Anterior cingulate cortex (tissue), 58 donors: Measurements from ENCODE around the gene ANKDD1B.
"Not testable (repeated sequence)": the region's sequence is repeated elsewhere in the genome, so short reads cannot be mapped to it uniquely, and the experiment has no call there.

ENCODE experiments used
- DNase-seq, 58 donors: peaks; one replicate each; lab custom pipeline; 2025; lab: John Stamatoyannopoulos, UW

The ANKDD1B gene

GRCh38 chr5:75611311-75612225, at the start of gene ANKDD1B:
Gene ANKDD1B, plus strand, starts transcription at chr5:75611453. Its CDS starts 182 bp downstream, at chr5:75611635.
- peak in 4 of 58 donors; percentile 2 to 19 (median 6) for DNase-seq

- not testable (repeated sequence) for DNase-seq
These were observed 45.1 kb upstream of the ANKDD1B start for GRCh38 chr5:75565991-75566709.

GRCh38 chr5:75566710-75567309, 44.4 kb upstream of the ANKDD1B start:
- DNase-seq = no peak

GRCh38 chr5:75567710-75568109, 43.5 kb upstream of the ANKDD1B start:
- DNase-seq = no peak

- DNase-seq = no peak
These were observed 43.1 kb upstream of the ANKDD1B start for GRCh38 chr5:75568202-75568601.

GRCh38 chr5:75571547-75571946, 39.7 kb upstream of the ANKDD1B start:
- peak in 1 of 58 donors; percentile 4 for DNase-seq

GRCh38 chr5:75574791-75575190, 36.5 kb upstream of the ANKDD1B start:
- no peak for DNase-seq

- DNase-seq = not testable (repeated sequence)
These were observed 33.0 kb upstream of the ANKDD1B start for GRCh38 chr5:75578280-75578679.

- no peak for DNase-seq
These were observed 26.6 kb upstream of the ANKDD1B start for GRCh38 chr5:75584641-75585040.

- no peak for DNase-seq
These were observed 22.6 kb upstream of the ANKDD1B start for GRCh38 chr5:75588666-75589065.

- no peak for DNase-seq
These were observed 10.7 kb upstream of the ANKDD1B start for GRCh38 chr5:75600535-75600934.

GRCh38 chr5:75601567-75601966, 9.7 kb upstream of the ANKDD1B start:
- no peak for DNase-seq

- DNase-seq = no peak
These were observed 9.3 kb upstream of the ANKDD1B start for GRCh38 chr5:75601996-75602395.

- no peak for DNase-seq
These were observed 7.9 kb upstream of the ANKDD1B start for GRCh38 chr5:75603371-75603770.

- DNase-seq = no peak
These were observed 7.4 kb upstream of the ANKDD1B start for GRCh38 chr5:75603821-75604220.

- DNase-seq = not testable (repeated sequence)
These were observed 3.9 kb upstream of the ANKDD1B start for GRCh38 chr5:75607341-75607740.

GRCh38 chr5:75608870-75609269, 2.4 kb upstream of the ANKDD1B start:
- DNase-seq = no peak

GRCh38 chr5:75610201-75610600, 1.1 kb upstream of the ANKDD1B start:
- no peak for DNase-seq

GRCh38 chr5:75610859-75611310, 368 bp upstream of the ANKDD1B start:
- not testable (repeated sequence) for DNase-seq

- DNase-seq = no peak
These were observed 945 bp downstream of the ANKDD1B start for GRCh38 chr5:75612226-75612569.

GRCh38 chr5:75612901-75613300, 1.6 kb downstream of the ANKDD1B start:
- no peak for DNase-seq
